Measurements from ENCODE around the gene FOXG1. TPM values are rescaled to one million over a fixed set of nuclear protein-coding genes. Genes with fewer than 3 reads are reported as not detected.

FOXG1 gene
- total and polyA plus RNA-seq, 9 of the 15 experiments (the other 6 are each of a cell fraction or from before 2014, with no cell fraction given), result 0.56 to 3.7 (median 0.85) TPM

GRCh38 chr14:28807518-28807917 lies 40.9 kb downstream of the FOXG1 start:
- no peaks in the 10 kb centered on the region for H4K20me1 ChIP-seq (replicated peaks; ENCODE audit: control insufficient read depth, insufficient read depth, low read length)
- no peak overlapping the region for H3K9ac ChIP-seq (ENCODE audit: insufficient read depth in 1 of 2, low read depth in 2 of 2, low read length in 2 of 2)
- POLR2A ChIA-PET, result no interaction called here
- intact Hi-C loops (cut with micrococcal nuclease) (no loop called here), in situ Hi-C loops (cut with MboI) (no loop called here)
- no TSS peak for BruUV-seq (replicated peaks)
- no peaks in the 10 kb centered on the region for H3K4me1 ChIP-seq (replicated peaks in 1 of 2; ENCODE audit: control insufficient read depth in 2 of 2, insufficient read depth in 2 of 2, low read length in 2 of 2)
- FAIRE-seq, result no peak
- no peaks in the 10 kb centered on the region for H3K27me3 ChIP-seq (ENCODE audit: control insufficient read depth in 2 of 2, insufficient read depth in 2 of 2, low read length in 2 of 2)
- H3K4me3 ChIP-seq, result no peak overlapping the region
- no peaks in the 10 kb centered on the region for H3K9me3 ChIP-seq (replicated peaks; ENCODE audit: control insufficient read depth, insufficient read depth, low read depth, low read length)
- no peaks in the 10 kb centered on the region for H3K79me2 ChIP-seq (ENCODE audit: control insufficient read depth, insufficient read depth, low read length)
- no peaks in the 10 kb centered on the region for H3K36me3 ChIP-seq (ENCODE audit: control insufficient read depth, insufficient read depth, low read length)
- DNase-seq (ENCODE audit: extremely low read depth in 1 of 4, low spot score in 3 of 4), result no peak
- H2AFZ ChIP-seq (ENCODE audit: low read depth, low read length), result no peak overlapping the region
- no peak overlapping the region for H3K4me2 ChIP-seq (ENCODE audit: insufficient read depth, low read length)
- no peak overlapping the region for H3K27ac ChIP-seq (ENCODE audit: extremely low read depth, low read depth, low read length)
- H3K9me1 ChIP-seq (ENCODE audit: control insufficient read depth, insufficient read depth, low read length), result no peaks in the 10 kb centered on the region
- CTCF ChIA-PET (ENCODE audit: low intra/inter-chr PET ratio), result no interaction called here
- ATAC-seq, result no peak
- 0% methylated on average over 1 of the region's 1 CpG for WGBS (ENCODE audit: insufficient coverage, low coverage, missing lambda C conversion rate)
- no peak for TF ChIP-seq KLF10 (CRISPR knock-in tag; IDR thresholded peaks at IDR 0.05)
- TF ChIP-seq CEBPB (tag; IDR thresholded peaks at IDR 0.05), result peak; percentile 46

DNA sequence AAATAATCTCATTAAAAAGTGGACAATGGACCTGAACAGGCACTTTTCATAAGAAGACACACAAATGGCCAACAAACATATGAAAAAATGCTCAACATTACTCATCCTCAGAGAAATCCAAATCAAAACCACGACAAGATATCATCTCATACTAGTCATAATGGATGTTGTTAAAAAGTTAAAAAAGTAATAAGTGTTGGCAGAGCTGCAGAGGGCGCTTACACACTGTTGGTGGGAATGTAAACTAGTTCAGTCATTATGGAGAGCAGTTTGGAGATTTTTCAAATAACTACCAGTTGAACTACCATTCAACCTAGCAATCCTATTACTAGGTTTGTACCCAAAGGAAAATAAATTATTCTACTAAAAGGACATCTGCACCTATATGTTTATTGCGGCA lies 47.2 kb downstream of the FOXG1 start:
- no peaks in the 10 kb centered on the region for H3K4me1 ChIP-seq (replicated peaks in 1 of 2; ENCODE audit: control insufficient read depth in 2 of 2, insufficient read depth in 2 of 2, low read length in 2 of 2)
- FAIRE-seq (no peak), ATAC-seq (no peak), DNase-seq (ENCODE audit: extremely low read depth in 1 of 4, low spot score in 3 of 4) (no peak)
- intact Hi-C loops (cut with micrococcal nuclease), result no loop called here
- no peak overlapping the region for H2AFZ ChIP-seq (ENCODE audit: low read depth, low read length)
- no peaks in the 10 kb centered on the region for H3K9me1 ChIP-seq (ENCODE audit: control insufficient read depth, insufficient read depth, low read length)
- no peaks in the 10 kb centered on the region for H3K27me3 ChIP-seq (ENCODE audit: control insufficient read depth in 2 of 2, insufficient read depth in 2 of 2, low read length in 2 of 2)
- in situ Hi-C loops (cut with MboI), result no loop called here
- no peak overlapping the region for H3K4me2 ChIP-seq (ENCODE audit: insufficient read depth, low read length)
- no peaks in the 10 kb centered on the region for H3K36me3 ChIP-seq (ENCODE audit: control insufficient read depth, insufficient read depth, low read length)
- BruUV-seq (replicated peaks), result no TSS peak
- no peaks in the 10 kb centered on the region for H4K20me1 ChIP-seq (replicated peaks; ENCODE audit: control insufficient read depth, insufficient read depth, low read length)
- H3K4me3 ChIP-seq, result no peak overlapping the region
- no peak overlapping the region for H3K27ac ChIP-seq (ENCODE audit: extremely low read depth, low read depth, low read length)
- 19% methylated on average over 3 of the region's 3 CpGs for WGBS (ENCODE audit: insufficient coverage, low coverage, missing lambda C conversion rate)
- POLR2A ChIA-PET, result no interaction called here
- no peaks in the 10 kb centered on the region for H3K9me3 ChIP-seq (replicated peaks; ENCODE audit: control insufficient read depth, insufficient read depth, low read depth, low read length)
- TF ChIP-seq RAD21 (CRISPR knock-in tag; conservative IDR thresholded peaks at IDR 0.05 in 1 of 2, IDR thresholded peaks at IDR 0.05 in 1 of 2) (0 out of 4 replicates have a peak, but pooled peaks of 1 of the 2 experiments have one; percentile 25), HMBOX1 (IDR thresholded peaks at IDR 0.05) (peak; percentile 26; the same call in 1 of the 2 replicates), TCFL5 (CRISPR knock-in tag; conservative IDR thresholded peaks at IDR 0.05) (no peak), SPI1 (IDR thresholded peaks at IDR 0.05; ENCODE audit: borderline replicate concordance, low read depth, low read length) (no peak), RBM25 (IDR thresholded peaks at IDR 0.05; ENCODE audit: low read depth, low read length, severe bottlenecking) (no peak), KDM5B (IDR thresholded peaks at IDR 0.05; ENCODE audit: insufficient replicate concordance, low read depth, low read length) (no peak), HNRNPUL1 (IDR thresholded peaks at IDR 0.05; ENCODE audit: low read length) (no peak), CTCF (IDR thresholded peaks at IDR 0.05 in 2 of 3, conservative IDR thresholded peaks at IDR 0.05 in 1 of 3; ENCODE audit: insufficient read depth in 2 of 3, low read depth in 1 of 3, low read length in 3 of 3) (peak in 1 of 3 experiments; percentile 26; a peak in 1 of 6 replicates)
- no peak overlapping the region for H3K9ac ChIP-seq (ENCODE audit: insufficient read depth in 1 of 2, low read depth in 2 of 2, low read length in 2 of 2)
- H3K79me2 ChIP-seq (ENCODE audit: control insufficient read depth, insufficient read depth, low read length), result no peaks in the 10 kb centered on the region
- CTCF ChIA-PET (ENCODE audit: low intra/inter-chr PET ratio), result no interaction called here
